ENCODE data around the gene SYTL4.
"Not testable (repeated sequence)": the region's sequence is repeated elsewhere in the genome, so short reads cannot be mapped to it uniquely, and the experiment has no call there.

The SYTL4 gene

GRCh38 chrX:100731441-100732281 lies at the start of gene SYTL4:
SYTL4 (minus strand) TSS chrX:100732121; CDS start chrX:100702037, 30,084 bp downstream.
- peak; percentile 58 for DNase-seq

- DNase-seq, result not testable (repeated sequence)
These were observed 37.5 kb upstream of the SYTL4 start for GRCh38 chrX:100769439-100769838.

GRCh38 chrX:100768679-100769338 lies 36.9 kb upstream of the SYTL4 start:
- DNase-seq, result peak; percentile 88

- no peak for DNase-seq
These were observed 19.0 kb upstream of the SYTL4 start for GRCh38 chrX:100750883-100751282.

- DNase-seq, result peak; percentile 9
These were observed 16.2 kb upstream of the SYTL4 start for GRCh38 chrX:100748108-100748507.

- no peak for DNase-seq
These were observed 15.8 kb upstream of the SYTL4 start for GRCh38 chrX:100747703-100748102.

- DNase-seq, result peak; percentile 20
These were observed 15.2 kb upstream of the SYTL4 start for GRCh38 chrX:100747090-100747489.

GRCh38 chrX:100745806-100746537 lies 14.1 kb upstream of the SYTL4 start:
- DNase-seq, result peak; percentile 12

- DNase-seq, result no peak
These were observed 13.3 kb upstream of the SYTL4 start for GRCh38 chrX:100745205-100745604.

GRCh38 chrX:100743009-100743607 lies 11.2 kb upstream of the SYTL4 start:
- DNase-seq, result peak; percentile 88

- DNase-seq, result not testable (repeated sequence)
These were observed 7.9 kb downstream of the SYTL4 start for GRCh38 chrX:100724006-100724405.

- DNase-seq, result no peak
These were observed 10.6 kb downstream of the SYTL4 start for GRCh38 chrX:100721328-100721727.

GRCh38 chrX:100720301-100720700 lies 11.6 kb downstream of the SYTL4 start:
- DNase-seq, result no peak

- no peak for DNase-seq
These were observed 12.8 kb downstream of the SYTL4 start for GRCh38 chrX:100719139-100719538.

GRCh38 chrX:100717363-100717762 lies 14.6 kb downstream of the SYTL4 start:
- DNase-seq, result no peak

GRCh38 chrX:100710816-100711215 lies 21.1 kb downstream of the SYTL4 start:
- DNase-seq, result no peak

- DNase-seq, result no peak
These were observed 27.2 kb downstream of the SYTL4 start for GRCh38 chrX:100704581-100705203.

- no peak for DNase-seq
These were observed 31.1 kb downstream of the SYTL4 start for GRCh38 chrX:100700809-100701208.

- no peak for DNase-seq
These were observed 33.4 kb downstream of the SYTL4 start for GRCh38 chrX:100698551-100698950.

- no peak for DNase-seq
These were observed 35.1 kb downstream of the SYTL4 start for GRCh38 chrX:100696699-100697351.

- no peak for DNase-seq
These were observed 35.9 kb downstream of the SYTL4 start for GRCh38 chrX:100695991-100696390.

- no peak for DNase-seq
These were observed 36.6 kb downstream of the SYTL4 start for GRCh38 chrX:100695302-100695701.
